Keratinocyte (primary cell): Measurements from ENCODE around the gene RXRA. TPM values are rescaled to one million over a fixed set of nuclear protein-coding genes. Genes with fewer than 3 reads are reported as not detected.

ENCODE experiments used
- DNase-seq: peaks from one replicate; pipeline ENCODE4 v3.0.0-alpha.2; 2011; ENCODE audit warnings: low read depth, missing footprints, low spot score
- FAIRE-seq: peaks from 2 replicates; lab custom pipeline; 2011; peaks lifted over from hg19 to GRCh38; lab: Jason Lieb, UNC
- H2AFZ ChIP-seq: 2 replicates; pipeline ENCODE4 v1.6.0; 2012; ENCODE audit warnings: low read length, control low read depth, inconsistent platforms; ENCODE audit not compliant: control insufficient read depth
- H3K27ac ChIP-seq: 2 replicates; pipeline ENCODE4 v1.5.1; 2011; ENCODE audit warnings: low read length; ENCODE audit not compliant: control insufficient read depth, insufficient read depth
- H3K27me3 ChIP-seq: 3 replicates; pipeline ENCODE4 v1.6.0; 2011; ENCODE audit warnings: low read length; ENCODE audit not compliant: control insufficient read depth, insufficient read depth; ENCODE audit errors: extremely low read depth
- H3K36me3 ChIP-seq, 2 experiments: 2 replicates in 1 of 2; 3 replicates in 1 of 2; pipeline ENCODE4 v1.5.1; 2011; ENCODE audit warnings: low read length in 2 of 2, mild to moderate bottlenecking in 1 of 2; ENCODE audit not compliant: control insufficient read depth in 2 of 2, insufficient read depth in 2 of 2; ENCODE audit errors: extremely low read depth in 1 of 2
- H3K4me1 ChIP-seq: 3 replicates; pipeline ENCODE4 v1.5.1; 2011; ENCODE audit warnings: low read length; ENCODE audit not compliant: control insufficient read depth, insufficient read depth; ENCODE audit errors: extremely low read depth
- H3K4me2 ChIP-seq: 3 replicates; pipeline ENCODE4 v1.6.0; 2011; ENCODE audit warnings: low read depth, low read length; ENCODE audit not compliant: control insufficient read depth, insufficient read depth; ENCODE audit errors: extremely low read depth
- H3K4me3 ChIP-seq, 3 experiments: fragments of 200-600 bp in 1 of 3; sonication (generic) in 1 of 3; 2 replicates in 2 of 3; 3 replicates in 1 of 3; pipeline ENCODE4 v1.5.1; 2011 to 2016; ENCODE audit warnings: low read length in 3 of 3, mild to moderate bottlenecking in 3 of 3, control low read depth in 2 of 3, inconsistent platforms in 1 of 3, low read depth in 1 of 3, mixed read lengths in 1 of 3, mixed run types in 1 of 3, moderate library complexity in 1 of 3; ENCODE audit not compliant: control insufficient read depth in 2 of 3, insufficient read depth in 2 of 3; ENCODE audit errors: extremely low read depth in 1 of 3
- H3K79me2 ChIP-seq: 2 replicates; pipeline ENCODE4 v1.6.0; 2012; ENCODE audit warnings: low read length; ENCODE audit not compliant: control insufficient read depth, insufficient read depth
- H3K9ac ChIP-seq: 3 replicates; pipeline ENCODE4 v1.6.0; 2011; ENCODE audit warnings: low read length; ENCODE audit not compliant: control insufficient read depth, insufficient read depth; ENCODE audit errors: extremely low read depth
- H3K9me1 ChIP-seq: 3 replicates; pipeline ENCODE4 v1.6.0; 2011; ENCODE audit warnings: low read length; ENCODE audit not compliant: control insufficient read depth, insufficient read depth; ENCODE audit errors: extremely low read depth
- H3K9me3 ChIP-seq: 2 replicates; pipeline ENCODE4 v1.5.1; 2012; ENCODE audit warnings: low read depth, low read length; ENCODE audit not compliant: control insufficient read depth
- H4K20me1 ChIP-seq: 3 replicates; pipeline ENCODE4 v1.6.0; 2011; ENCODE audit warnings: low read length; ENCODE audit not compliant: control insufficient read depth, insufficient read depth; ENCODE audit errors: extremely low read depth
- EZH2 ChIP-seq: IDR thresholded peaks from one replicate; pipeline ENCODE4 v1.6.1; 2012; ENCODE audit warnings: inconsistent platforms, mild to moderate bottlenecking, low read length, moderate library complexity
- dilution Hi-C: fragments of 300-500 bp; cut with MboI; formaldehyde crosslinking; loops from one replicate; pipeline ENCODE4 v1.7.0; 2020; ENCODE audit warnings: low sequenced_read_pairs; ENCODE audit not compliant: extremely low pct_ligation_motif_present
- polyA plus RNA-seq, 5 experiments: library from polyadenylated mRNA; depleted of rRNA in 3 of 5; stranded (reverse) in 3 of 5; stranded (forward) in 1 of 5; unstranded in 1 of 5; fragments of >200 nt; gene quantifications; 1 replicate in 1 of 5; 2 replicates in 3 of 5; 3 replicates in 1 of 5; pipeline versions ENCODE4 v1.2.1 to v1.2.3, GENCODE V29; 2011 to 2012; ENCODE audit warnings: missing spikeins in 2 of 5, low read depth in 1 of 5, low replicate concordance in 1 of 5
- TF ChIP-seq, protein P1 (sequence below), 3 experiments: IDR thresholded peaks in 1 of 3; conservative IDR thresholded peaks in 1 of 3; optimal IDR thresholded peaks in 1 of 3; 2 replicates in 2 of 3; 3 replicates in 1 of 3; pipeline versions ENCODE3 to v1.5.1; 2011; ENCODE audit warnings: low read length in 3 of 3, mild to moderate bottlenecking in 3 of 3, moderate library complexity in 2 of 3, control low read depth in 1 of 3, inconsistent platforms in 1 of 3; ENCODE audit not compliant: insufficient read depth in 2 of 3; ENCODE audit errors: extremely low read depth in 1 of 3

The RXRA gene
- polyA plus RNA-seq, 1 donor (not counting 4 experiments of a cell fraction or from before 2014, with no cell fraction given), result 9.7 TPM

GRCh38 chr9:134313470-134313869 is 12.8 kb upstream of the RXRA start:
- H3K27ac ChIP-seq, result no peak overlapping the region
- no peak for FAIRE-seq
- no peaks in the 10 kb centered on the region for H3K9me3 ChIP-seq
- no peak overlapping the region for H3K9ac ChIP-seq
- H2AFZ ChIP-seq, result no peak overlapping the region
- no peak overlapping the region for H3K4me2 ChIP-seq
- DNase-seq, result no peak
- no peak for TF ChIP-seq EZH2
- TF ChIP-seq, protein P1, sequence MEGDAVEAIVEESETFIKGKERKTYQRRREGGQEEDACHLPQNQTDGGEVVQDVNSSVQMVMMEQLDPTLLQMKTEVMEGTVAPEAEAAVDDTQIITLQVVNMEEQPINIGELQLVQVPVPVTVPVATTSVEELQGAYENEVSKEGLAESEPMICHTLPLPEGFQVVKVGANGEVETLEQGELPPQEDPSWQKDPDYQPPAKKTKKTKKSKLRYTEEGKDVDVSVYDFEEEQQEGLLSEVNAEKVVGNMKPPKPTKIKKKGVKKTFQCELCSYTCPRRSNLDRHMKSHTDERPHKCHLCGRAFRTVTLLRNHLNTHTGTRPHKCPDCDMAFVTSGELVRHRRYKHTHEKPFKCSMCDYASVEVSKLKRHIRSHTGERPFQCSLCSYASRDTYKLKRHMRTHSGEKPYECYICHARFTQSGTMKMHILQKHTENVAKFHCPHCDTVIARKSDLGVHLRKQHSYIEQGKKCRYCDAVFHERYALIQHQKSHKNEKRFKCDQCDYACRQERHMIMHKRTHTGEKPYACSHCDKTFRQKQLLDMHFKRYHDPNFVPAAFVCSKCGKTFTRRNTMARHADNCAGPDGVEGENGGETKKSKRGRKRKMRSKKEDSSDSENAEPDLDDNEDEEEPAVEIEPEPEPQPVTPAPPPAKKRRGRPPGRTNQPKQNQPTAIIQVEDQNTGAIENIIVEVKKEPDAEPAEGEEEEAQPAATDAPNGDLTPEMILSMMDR (optimal IDR thresholded peaks at IDR 0.05 in 1 of 3, IDR thresholded peaks at IDR 0.05 in 1 of 3, conservative IDR thresholded peaks at IDR 0.05 in 1 of 3; ENCODE audit: extremely low read depth in 1 of 3, insufficient read depth in 2 of 3, low read length in 3 of 3), result no peak
- no peaks in the 10 kb centered on the region for H3K36me3 ChIP-seq
- peaks cover 23% of the 10 kb centered on the region for H3K27me3 ChIP-seq
- no peaks in the 10 kb centered on the region for H4K20me1 ChIP-seq
- dilution Hi-C loops, result no loop called here
- no peaks in the 10 kb centered on the region for H3K4me1 ChIP-seq
- H3K9me1 ChIP-seq, result no peaks in the 10 kb centered on the region
- H3K79me2 ChIP-seq, result no peaks in the 10 kb centered on the region
- H3K4me3 ChIP-seq, result no peak overlapping the region

- H3K36me3 ChIP-seq, result no peaks in the 10 kb centered on the region
- dilution Hi-C loops, result no loop called here
- DNase-seq (no peak), FAIRE-seq (no peak)
- H3K4me2 ChIP-seq, result no peak overlapping the region
- no peak overlapping the region for H2AFZ ChIP-seq
- no peaks in the 10 kb centered on the region for H3K9me3 ChIP-seq
- H4K20me1 ChIP-seq, result no peaks in the 10 kb centered on the region
- TF ChIP-seq EZH2, result no peak
- TF ChIP-seq, protein P1 (optimal IDR thresholded peaks at IDR 0.05 in 1 of 3, IDR thresholded peaks at IDR 0.05 in 1 of 3, conservative IDR thresholded peaks at IDR 0.05 in 1 of 3; ENCODE audit: extremely low read depth in 1 of 3, insufficient read depth in 2 of 3, low read length in 3 of 3), result no peak
- no peaks in the 10 kb centered on the region for H3K4me1 ChIP-seq
- H3K27me3 ChIP-seq, result peaks cover 31% of the 10 kb centered on the region
- H3K27ac ChIP-seq, result no peak overlapping the region
- H3K4me3 ChIP-seq, result no peak overlapping the region
- H3K9me1 ChIP-seq, result no peaks in the 10 kb centered on the region
- no peaks in the 10 kb centered on the region for H3K79me2 ChIP-seq
- H3K9ac ChIP-seq, result no peak overlapping the region
Observed at GRCh38 chr9:134314039-134314949, 12.0 kb upstream of the RXRA start.
